ENCODE data around the gene FOSL2. TPM values are rescaled to one million over a fixed set of nuclear protein-coding genes. Genes with fewer than 3 reads are reported as not detected.
A peak's percentile ranks its signal among the peaks of the same experiment; 100 is the strongest.

FOSL2 gene
- total RNA-seq, 1 donor from 2014 or later = 106 TPM

- peak; percentile 57 for DNase-seq (ENCODE audit: low read depth)
Measured at GRCh38 chr2:28447943-28448792, 55.5 kb downstream of the FOSL2 start.

GRCh38 chr2:28448793-28449100 lies 56.1 kb downstream of the FOSL2 start:
- DNase-seq (ENCODE audit: low read depth) = no peak

- DNase-seq (ENCODE audit: low read depth) = no peak
Measured at GRCh38 chr2:28449126-28449487, 56.4 kb downstream of the FOSL2 start.

- DNase-seq (ENCODE audit: low read depth) = peak; percentile 22
Measured at GRCh38 chr2:28449488-28450395, 57.1 kb downstream of the FOSL2 start.

- no peak for DNase-seq (ENCODE audit: low read depth)
Measured at GRCh38 chr2:28450901-28451565, 58.4 kb downstream of the FOSL2 start.

GRCh38 chr2:28451793-28452533 lies 59.3 kb downstream of the FOSL2 start:
- DNase-seq (ENCODE audit: low read depth) = no peak

GRCh38 chr2:28452534-28453081 lies 60.0 kb downstream of the FOSL2 start:
- DNase-seq (ENCODE audit: low read depth) = peak; percentile 63

GRCh38 chr2:28453396-28453795 lies 60.7 kb downstream of the FOSL2 start:
- no peak for DNase-seq (ENCODE audit: low read depth)

GRCh38 chr2:28454016-28454930 lies 61.6 kb downstream of the FOSL2 start:
- DNase-seq (ENCODE audit: low read depth) = no peak

- no peak for DNase-seq (ENCODE audit: low read depth)
Measured at GRCh38 chr2:28457237-28457636, 64.6 kb downstream of the FOSL2 start.

GRCh38 chr2:28461056-28461455 lies 68.4 kb downstream of the FOSL2 start:
- no peak for DNase-seq (ENCODE audit: low read depth)

GRCh38 chr2:28462122-28462521 lies 69.5 kb downstream of the FOSL2 start:
- no peak for DNase-seq (ENCODE audit: low read depth)

GRCh38 chr2:28463211-28463816 lies 70.7 kb downstream of the FOSL2 start:
- no peak for DNase-seq (ENCODE audit: low read depth)

GRCh38 chr2:28463893-28464292 lies 71.2 kb downstream of the FOSL2 start:
- no peak for DNase-seq (ENCODE audit: low read depth)

GRCh38 chr2:28465148-28465885 lies 72.7 kb downstream of the FOSL2 start:
- no peak for DNase-seq (ENCODE audit: low read depth)
